ENCODE data around the gene SPAG16. TPM values are rescaled to one million over a fixed set of nuclear protein-coding genes. Genes with fewer than 3 reads are reported as not detected.

The SPAG16 gene
- total RNA-seq, 1 donor from 2014 or later, result 18.7 TPM

DNA sequence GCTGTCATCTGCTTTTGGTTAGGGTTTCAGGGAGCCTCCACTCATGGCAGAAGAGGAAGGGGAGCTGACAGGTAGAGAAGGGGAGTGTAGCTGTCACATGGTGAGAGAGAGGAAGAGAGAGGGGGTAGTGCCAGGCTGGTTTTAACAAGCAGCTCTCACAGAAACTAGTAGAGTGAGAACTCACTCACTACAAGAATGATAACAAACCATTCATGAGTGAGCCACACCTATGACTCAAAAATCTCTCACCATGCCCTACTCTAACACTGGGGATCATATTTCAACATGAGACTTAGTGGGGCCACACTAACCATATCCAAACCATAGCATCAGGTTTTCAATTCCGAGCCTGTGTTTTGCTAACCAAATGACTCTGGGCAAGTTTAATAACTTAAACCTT lies 851.7 kb downstream of the SPAG16 start:
- no peak for DNase-seq (ENCODE audit: low spot score)
- no peaks in the 10 kb centered on the region for H3K9me3 Mint-ChIP-seq (ENCODE audit: low read depth)
- H3K27ac Mint-ChIP-seq (ENCODE audit: unreplicated experiment), result no peak overlapping the region
- H3K27me3 Mint-ChIP-seq (ENCODE audit: low read depth), result no peaks in the 10 kb centered on the region
- H3K4me3 Mint-ChIP-seq (ENCODE audit: unreplicated experiment), result no peak overlapping the region
- H3K4me1 Mint-ChIP-seq (ENCODE audit: low read depth), result peaks cover 19% of the 10 kb centered on the region
- no peaks in the 10 kb centered on the region for H3K36me3 Mint-ChIP-seq (ENCODE audit: low read depth)
- TF ChIP-seq, protein P1, sequence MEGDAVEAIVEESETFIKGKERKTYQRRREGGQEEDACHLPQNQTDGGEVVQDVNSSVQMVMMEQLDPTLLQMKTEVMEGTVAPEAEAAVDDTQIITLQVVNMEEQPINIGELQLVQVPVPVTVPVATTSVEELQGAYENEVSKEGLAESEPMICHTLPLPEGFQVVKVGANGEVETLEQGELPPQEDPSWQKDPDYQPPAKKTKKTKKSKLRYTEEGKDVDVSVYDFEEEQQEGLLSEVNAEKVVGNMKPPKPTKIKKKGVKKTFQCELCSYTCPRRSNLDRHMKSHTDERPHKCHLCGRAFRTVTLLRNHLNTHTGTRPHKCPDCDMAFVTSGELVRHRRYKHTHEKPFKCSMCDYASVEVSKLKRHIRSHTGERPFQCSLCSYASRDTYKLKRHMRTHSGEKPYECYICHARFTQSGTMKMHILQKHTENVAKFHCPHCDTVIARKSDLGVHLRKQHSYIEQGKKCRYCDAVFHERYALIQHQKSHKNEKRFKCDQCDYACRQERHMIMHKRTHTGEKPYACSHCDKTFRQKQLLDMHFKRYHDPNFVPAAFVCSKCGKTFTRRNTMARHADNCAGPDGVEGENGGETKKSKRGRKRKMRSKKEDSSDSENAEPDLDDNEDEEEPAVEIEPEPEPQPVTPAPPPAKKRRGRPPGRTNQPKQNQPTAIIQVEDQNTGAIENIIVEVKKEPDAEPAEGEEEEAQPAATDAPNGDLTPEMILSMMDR (IDR thresholded peaks at IDR 0.05), result no peak

DNA sequence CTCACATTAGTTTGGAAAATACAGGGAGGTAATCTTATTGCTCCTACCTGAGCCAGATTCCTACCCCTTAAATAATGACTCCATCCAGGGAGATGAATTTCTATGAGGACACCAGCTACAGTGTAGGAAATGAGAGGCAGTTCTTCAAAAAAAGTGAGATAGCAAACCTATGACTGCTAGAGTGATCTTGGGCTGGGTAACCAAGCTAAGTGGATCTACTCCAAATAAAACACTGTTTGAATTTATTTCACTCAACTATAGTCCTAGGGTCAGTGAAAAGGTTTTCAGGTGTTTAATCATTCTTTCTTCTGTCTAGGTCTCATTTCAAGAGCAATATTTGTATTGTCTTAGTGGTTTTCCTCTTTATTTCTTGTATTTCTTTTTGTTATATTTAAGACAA lies 854.5 kb downstream of the SPAG16 start:
- Mint-ChIP-seq H3K4me1 (ENCODE audit: low read depth) (peaks cover 14% of the 10 kb centered on the region), H3K4me3 (ENCODE audit: unreplicated experiment) (no peak overlapping the region), H3K27ac (ENCODE audit: unreplicated experiment) (no peak overlapping the region), H3K27me3 (ENCODE audit: low read depth) (no peaks in the 10 kb centered on the region), H3K9me3 (ENCODE audit: low read depth) (no peaks in the 10 kb centered on the region), H3K36me3 (ENCODE audit: low read depth) (no peaks in the 10 kb centered on the region)
- TF ChIP-seq, protein P1 (IDR thresholded peaks at IDR 0.05), result no peak
- no peak for DNase-seq (ENCODE audit: low spot score)

DNA sequence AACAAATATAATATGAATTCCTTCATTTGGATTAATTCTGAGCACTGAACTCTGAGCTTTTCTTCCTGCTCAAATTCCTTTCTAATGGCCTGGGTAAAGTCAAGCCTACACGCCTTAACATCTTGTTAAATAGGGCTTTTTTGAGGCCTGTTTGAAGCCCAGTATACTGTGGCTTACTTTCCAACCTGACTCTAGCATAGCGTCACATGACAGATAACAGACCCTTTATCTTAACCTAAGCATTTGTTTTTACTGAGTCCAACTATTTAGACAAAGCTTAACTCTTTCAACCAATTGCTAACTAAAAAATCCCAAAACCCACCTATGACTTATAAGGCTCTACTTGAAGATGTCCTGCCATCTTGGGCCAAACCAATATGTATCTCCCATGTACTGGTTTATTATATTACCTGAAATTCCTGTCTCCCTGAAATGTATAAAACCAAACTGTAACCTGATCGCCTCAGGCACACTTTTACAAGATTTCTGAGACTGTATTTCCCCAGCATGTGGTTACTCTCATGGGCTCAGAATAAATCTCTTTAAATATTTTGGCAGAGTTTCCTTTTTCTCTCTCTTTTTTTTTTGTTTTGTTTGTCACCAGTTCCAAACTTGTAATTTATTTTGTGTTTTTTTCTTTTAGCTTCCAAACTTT lies 855.5 kb downstream of the SPAG16 start:
- Mint-ChIP-seq H3K4me3 (ENCODE audit: unreplicated experiment) (no peak overlapping the region), H3K27me3 (ENCODE audit: low read depth) (no peaks in the 10 kb centered on the region), H3K4me1 (ENCODE audit: low read depth) (peaks cover 14% of the 10 kb centered on the region), H3K9me3 (ENCODE audit: low read depth) (no peaks in the 10 kb centered on the region), H3K36me3 (ENCODE audit: low read depth) (no peaks in the 10 kb centered on the region), H3K27ac (ENCODE audit: unreplicated experiment) (no peak overlapping the region)
- DNase-seq (ENCODE audit: low spot score), result no peak
- TF ChIP-seq, protein P1 (IDR thresholded peaks at IDR 0.05), result no peak

DNA sequence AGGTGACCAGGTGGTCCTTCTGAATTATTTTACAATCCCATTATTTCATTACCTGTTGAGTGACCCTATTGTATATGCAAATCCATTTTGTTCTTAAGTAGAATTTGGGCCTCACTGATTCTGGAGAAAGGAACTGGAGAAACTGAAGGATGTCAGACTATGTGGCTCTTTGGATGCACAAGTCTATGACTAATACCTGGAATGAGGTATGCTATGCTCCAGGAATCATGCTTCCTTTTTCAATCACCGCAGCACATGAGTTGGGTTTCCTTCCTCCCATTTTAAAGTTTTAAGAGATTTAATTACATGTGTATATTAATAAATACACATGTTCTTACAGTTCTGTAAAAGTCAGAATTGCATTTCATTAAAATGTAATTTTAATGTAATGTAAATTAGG lies 872.7 kb downstream of the SPAG16 start:
- TF ChIP-seq, protein P1 (IDR thresholded peaks at IDR 0.05), result no peak
- no peak overlapping the region for H3K27ac Mint-ChIP-seq (ENCODE audit: unreplicated experiment)
- H3K36me3 Mint-ChIP-seq (ENCODE audit: low read depth), result no peaks in the 10 kb centered on the region
- no peaks in the 10 kb centered on the region for H3K9me3 Mint-ChIP-seq (ENCODE audit: low read depth)
- no peaks in the 10 kb centered on the region for H3K4me1 Mint-ChIP-seq (ENCODE audit: low read depth)
- H3K27me3 Mint-ChIP-seq (ENCODE audit: low read depth), result no peaks in the 10 kb centered on the region
- no peak for DNase-seq (ENCODE audit: low spot score)
- no peak overlapping the region for H3K4me3 Mint-ChIP-seq (ENCODE audit: unreplicated experiment)

DNA sequence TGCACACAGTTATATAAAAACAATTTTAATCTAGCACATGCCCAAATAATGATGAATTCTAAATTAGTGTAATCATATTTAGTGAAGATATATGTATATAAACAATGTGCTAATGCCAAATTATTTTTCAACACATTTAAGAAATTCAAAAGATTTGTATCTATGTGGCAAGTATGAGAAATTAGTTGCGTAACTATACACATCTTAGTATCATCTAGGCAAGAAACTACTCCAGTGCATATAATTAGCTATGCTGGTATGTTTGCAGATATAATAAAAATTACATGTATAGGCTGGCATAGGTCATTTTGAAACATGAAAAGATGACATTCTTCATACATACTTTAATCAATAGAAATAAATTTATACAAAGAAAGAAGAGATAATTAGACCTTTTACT lies 874.6 kb downstream of the SPAG16 start:
- no peaks in the 10 kb centered on the region for H3K4me1 Mint-ChIP-seq (ENCODE audit: low read depth)
- TF ChIP-seq, protein P1 (IDR thresholded peaks at IDR 0.05), result no peak
- H3K4me3 Mint-ChIP-seq (ENCODE audit: unreplicated experiment), result no peak overlapping the region
- H3K9me3 Mint-ChIP-seq (ENCODE audit: low read depth), result no peaks in the 10 kb centered on the region
- no peaks in the 10 kb centered on the region for H3K27me3 Mint-ChIP-seq (ENCODE audit: low read depth)
- no peak overlapping the region for H3K27ac Mint-ChIP-seq (ENCODE audit: unreplicated experiment)
- H3K36me3 Mint-ChIP-seq (ENCODE audit: low read depth), result no peaks in the 10 kb centered on the region
- no peak for DNase-seq (ENCODE audit: low spot score)
